Measurements from ENCODE around the gene TECPR2. TPM values are rescaled to one million over a fixed set of nuclear protein-coding genes. Genes with fewer than 3 reads are reported as not detected.

The TECPR2 gene
- total and polyA plus RNA-seq, 2 donors from 2014 or later = 6.0 to 30.2 TPM

- peak in 1 of 5 donors; percentile 84 for DNase-seq
- Histone ChIP-seq H3K4me3 (ENCODE audit: low read length in 3 of 3) (no peak overlapping the region), H3K9me3 (ENCODE audit: control insufficient read depth in 2 of 3, insufficient read depth in 1 of 3, low read length in 3 of 3) (no peaks in the 10 kb centered on the region), H3K27me3 (ENCODE audit: control insufficient read depth, insufficient read depth, low read length) (no peaks in the 10 kb centered on the region), H3K36me3 (ENCODE audit: control insufficient read depth in 2 of 3, insufficient read depth in 3 of 3, low read length in 3 of 3) (peaks cover 0 to 3% (median 0%) of the 10 kb centered on the region in 3 donors), H3K4me1 (ENCODE audit: control insufficient read depth in 2 of 3, insufficient read depth in 2 of 3, low read depth in 1 of 3, low read length in 3 of 3) (peaks cover 0 to 4% (median 0%) of the 10 kb centered on the region in 3 donors), H3K27ac (ENCODE audit: low read depth in 2 of 2, low read length in 2 of 2) (peak overlapping the region in 1 of 2 donors; percentile 9), H3K9ac (ENCODE audit: low read length in 3 of 3) (no peak overlapping the region)
- FAIRE-seq = no peak
- no peak for TF ChIP-seq CTCF (IDR thresholded peaks at IDR 0.05; ENCODE audit: borderline replicate concordance, extremely low read depth, insufficient read depth)
- intact Hi-C loops (cut with DNase I) = no loop called here
Measured at GRCh38 chr14:102479777-102480176, 117.0 kb downstream of the TECPR2 start.

GRCh38 chr14:102481371-102481770 lies 118.6 kb downstream of the TECPR2 start:
- no peak overlapping the region for H3K27ac ChIP-seq (ENCODE audit: low read depth in 2 of 2, low read length in 2 of 2)
- no peak for DNase-seq
- H3K4me3 ChIP-seq (ENCODE audit: low read length in 3 of 3) = no peak overlapping the region

GRCh38 chr14:102481791-102482238 lies 119.1 kb downstream of the TECPR2 start:
- no peak overlapping the region for H3K27ac ChIP-seq (ENCODE audit: low read depth in 2 of 2, low read length in 2 of 2)
- FAIRE-seq = no peak
- DNase-seq = no peak
- no peaks in the 10 kb centered on the region for H3K9me3 ChIP-seq (ENCODE audit: control insufficient read depth in 2 of 3, insufficient read depth in 1 of 3, low read length in 3 of 3)
- no peak overlapping the region for H3K9ac ChIP-seq (ENCODE audit: low read length in 3 of 3)
- no peak overlapping the region for H3K4me3 ChIP-seq (ENCODE audit: low read length in 3 of 3)
- intact Hi-C loops (cut with DNase I) = no loop called here
- no peaks in the 10 kb centered on the region for H3K36me3 ChIP-seq (ENCODE audit: control insufficient read depth in 2 of 3, insufficient read depth in 3 of 3, low read length in 3 of 3)
- H3K27me3 ChIP-seq (ENCODE audit: control insufficient read depth, insufficient read depth, low read length) = no peaks in the 10 kb centered on the region
- TF ChIP-seq CTCF (IDR thresholded peaks at IDR 0.05; ENCODE audit: borderline replicate concordance, extremely low read depth, insufficient read depth) = no peak
- peaks cover 0 to 4% (median 0%) of the 10 kb centered on the region in 3 donors for H3K4me1 ChIP-seq (ENCODE audit: control insufficient read depth in 2 of 3, insufficient read depth in 2 of 3, low read depth in 1 of 3, low read length in 3 of 3)

More at GRCh38 chr14:102481371-102481770, 118.6 kb downstream of the TECPR2 start:
- intact Hi-C loops (cut with DNase I) = no loop called here
- Histone ChIP-seq H3K9ac (ENCODE audit: low read length in 3 of 3) (no peak overlapping the region), H3K9me3 (ENCODE audit: control insufficient read depth in 2 of 3, insufficient read depth in 1 of 3, low read length in 3 of 3) (no peaks in the 10 kb centered on the region), H3K27me3 (ENCODE audit: control insufficient read depth, insufficient read depth, low read length) (no peaks in the 10 kb centered on the region), H3K4me1 (ENCODE audit: control insufficient read depth in 2 of 3, insufficient read depth in 2 of 3, low read depth in 1 of 3, low read length in 3 of 3) (peaks cover 0 to 4% (median 0%) of the 10 kb centered on the region in 3 donors), H3K36me3 (ENCODE audit: control insufficient read depth in 2 of 3, insufficient read depth in 3 of 3, low read length in 3 of 3) (no peaks in the 10 kb centered on the region)
- no peak for TF ChIP-seq CTCF (IDR thresholded peaks at IDR 0.05; ENCODE audit: borderline replicate concordance, extremely low read depth, insufficient read depth)
- FAIRE-seq = no peak

GRCh38 chr14:102484316-102484715 lies 121.6 kb downstream of the TECPR2 start:
- Histone ChIP-seq H3K27me3 (ENCODE audit: control insufficient read depth, insufficient read depth, low read length) (no peaks in the 10 kb centered on the region), H3K9me3 (ENCODE audit: control insufficient read depth in 2 of 3, insufficient read depth in 1 of 3, low read length in 3 of 3) (no peaks in the 10 kb centered on the region), H3K4me3 (ENCODE audit: low read length in 3 of 3) (no peak overlapping the region), H3K27ac (ENCODE audit: low read depth in 2 of 2, low read length in 2 of 2) (no peak overlapping the region), H3K36me3 (ENCODE audit: control insufficient read depth in 2 of 3, insufficient read depth in 3 of 3, low read length in 3 of 3) (no peaks in the 10 kb centered on the region), H3K4me1 (ENCODE audit: control insufficient read depth in 2 of 3, insufficient read depth in 2 of 3, low read depth in 1 of 3, low read length in 3 of 3) (peaks cover 0 to 4% (median 0%) of the 10 kb centered on the region in 3 donors), H3K9ac (ENCODE audit: low read length in 3 of 3) (no peak overlapping the region)
- no peak for TF ChIP-seq CTCF (IDR thresholded peaks at IDR 0.05; ENCODE audit: borderline replicate concordance, extremely low read depth, insufficient read depth)
- FAIRE-seq (no peak), DNase-seq (no peak)
- intact Hi-C loops (cut with DNase I) = no loop called here
